ENCODE data around the gene TFCP2.

The TFCP2 gene

DNA sequence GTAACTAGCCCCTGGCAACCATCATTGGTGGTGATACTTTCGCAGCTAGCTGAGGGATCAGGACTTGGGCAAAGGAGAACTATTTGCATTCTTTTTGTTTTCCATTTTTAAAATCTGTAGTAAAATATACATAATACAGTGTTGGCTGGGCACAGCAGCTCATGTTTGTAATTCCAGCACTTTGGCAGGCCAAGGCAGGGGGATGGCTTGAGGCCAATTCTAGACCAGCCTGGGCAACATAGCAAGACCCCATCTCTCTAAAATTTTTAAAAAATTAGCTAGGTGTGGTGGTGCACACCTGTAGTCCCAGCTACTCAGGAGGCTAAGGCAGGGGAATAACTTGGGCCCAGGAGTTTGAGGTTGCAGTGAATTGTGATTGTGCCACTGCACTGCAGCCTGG, 20.0 kb downstream of the TFCP2 start:
- DNase-seq, result no peak

- DNase-seq, result no peak
Measured at GRCh38 chr12:51150777-51151176, 22.2 kb downstream of the TFCP2 start.

DNA sequence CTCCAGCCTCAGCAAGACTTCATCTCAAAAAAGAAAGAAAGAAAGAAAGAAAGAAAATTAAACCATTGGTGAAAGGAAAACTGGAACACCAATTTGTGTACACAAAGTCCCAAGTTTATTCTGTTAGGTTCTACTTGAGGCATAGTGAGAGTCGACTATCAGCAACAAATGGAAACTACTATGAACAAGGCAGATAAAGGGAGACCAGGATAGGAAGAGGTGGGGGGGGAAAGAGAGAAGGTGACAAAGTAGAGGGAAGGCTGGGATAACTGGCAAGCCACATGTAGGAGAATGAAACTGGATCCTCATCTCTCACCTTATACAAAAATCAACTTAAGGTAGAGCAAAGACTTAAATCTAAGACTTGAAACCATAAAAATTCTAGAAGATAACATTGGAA, 25.6 kb downstream of the TFCP2 start:
- DNase-seq, result no peak

- DNase-seq, result no peak
Measured at GRCh38 chr12:51139292-51139844, 33.6 kb downstream of the TFCP2 start.

DNA sequence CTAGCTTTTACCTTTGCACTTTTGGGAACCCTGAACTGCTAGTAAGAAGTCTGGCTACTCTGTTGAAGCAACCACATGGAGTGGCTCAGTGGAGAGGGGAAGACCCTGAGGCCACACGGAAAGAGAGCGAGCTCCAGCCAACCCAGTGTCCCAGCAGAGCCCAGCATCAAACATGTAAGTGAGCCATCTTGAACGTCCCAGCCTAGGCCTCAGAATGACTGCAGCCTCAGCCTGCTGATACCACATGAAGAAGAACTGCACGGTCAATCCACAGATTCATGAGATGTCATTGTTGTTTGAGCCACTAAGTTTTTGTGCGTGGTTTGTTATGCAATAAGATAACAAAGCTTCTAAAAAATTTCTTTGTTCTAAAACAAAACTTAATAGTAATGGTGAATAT, 40.2 kb downstream of the TFCP2 start:
- DNase-seq, result no peak

DNA sequence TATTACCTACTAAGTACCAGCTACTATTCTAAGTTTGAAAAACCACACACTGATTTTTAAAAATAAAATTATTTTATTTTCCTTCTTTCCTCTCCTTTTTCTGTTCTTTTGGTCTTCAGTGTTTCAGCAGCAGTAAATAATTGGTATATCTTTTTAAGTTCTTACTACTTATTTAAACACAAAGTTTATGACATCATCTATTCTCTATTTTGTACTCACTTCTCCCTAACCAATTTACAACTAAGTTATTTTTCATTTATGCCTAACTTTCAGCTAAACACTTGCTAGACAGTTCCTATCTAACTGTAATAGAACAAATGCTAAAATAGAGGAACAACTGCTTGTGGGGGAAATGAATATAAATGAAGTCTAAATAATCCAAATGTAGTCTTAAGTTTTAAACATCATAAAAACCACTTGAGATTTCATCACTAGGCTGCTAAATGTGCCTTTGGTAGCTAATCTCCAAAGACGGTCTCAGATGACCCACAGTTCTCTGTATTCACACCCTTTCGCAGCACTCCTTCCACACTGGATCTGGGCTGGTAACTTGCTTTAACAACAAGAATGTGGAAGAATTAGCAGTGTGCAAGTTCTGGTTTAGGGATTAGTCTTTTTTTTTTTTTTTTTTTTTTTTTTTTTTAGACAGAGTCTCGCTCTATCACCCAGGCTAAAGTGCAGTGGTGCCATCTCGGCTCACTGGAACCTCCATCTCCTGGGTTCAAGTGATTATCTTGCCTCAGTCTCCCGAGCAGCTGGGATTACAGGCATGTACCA, 41.0 kb downstream of the TFCP2 start:
- no peak for DNase-seq

DNA sequence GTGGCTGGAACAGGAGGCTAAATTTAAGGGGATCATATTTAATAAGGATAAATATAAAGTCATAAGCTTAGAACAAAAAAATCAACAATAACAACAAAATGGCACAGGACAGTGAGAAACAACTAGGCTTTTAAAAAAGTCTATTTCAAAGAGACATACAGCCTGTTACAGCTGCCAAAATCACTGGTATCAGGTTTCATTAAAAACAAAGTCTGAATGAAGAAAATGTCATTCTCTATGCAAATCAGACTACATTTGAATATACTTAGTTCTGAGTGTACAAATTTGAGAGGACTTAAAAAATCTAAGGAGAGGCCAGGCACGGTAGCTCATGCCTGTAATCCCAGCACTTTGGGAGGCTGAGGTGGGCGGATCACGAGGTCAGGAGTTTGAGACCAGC, 44.0 kb downstream of the TFCP2 start:
- DNase-seq, result no peak

GRCh38 chr12:51127050-51127729, 45.7 kb downstream of the TFCP2 start:
- DNase-seq, result no peak

DNA sequence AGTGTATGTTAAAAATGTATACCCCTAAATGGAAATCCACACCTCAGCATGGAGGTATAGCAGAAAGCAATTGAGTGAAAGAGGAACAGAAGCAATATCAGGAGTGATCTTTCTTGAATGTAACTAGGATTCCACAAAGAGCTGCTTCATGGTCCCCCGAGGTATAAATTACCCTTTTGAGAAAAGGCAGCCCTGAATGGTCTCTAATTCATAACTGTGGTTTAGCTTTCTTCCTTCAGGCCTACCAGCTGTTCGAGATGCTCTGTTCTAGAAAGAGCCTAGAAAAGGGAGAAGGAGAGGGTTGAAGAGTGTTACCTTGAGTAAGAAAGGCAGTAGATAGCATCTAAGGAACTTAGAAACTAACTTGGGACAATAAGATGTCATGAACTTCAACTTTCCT, 46.6 kb downstream of the TFCP2 start:
- DNase-seq, result no peak

DNA sequence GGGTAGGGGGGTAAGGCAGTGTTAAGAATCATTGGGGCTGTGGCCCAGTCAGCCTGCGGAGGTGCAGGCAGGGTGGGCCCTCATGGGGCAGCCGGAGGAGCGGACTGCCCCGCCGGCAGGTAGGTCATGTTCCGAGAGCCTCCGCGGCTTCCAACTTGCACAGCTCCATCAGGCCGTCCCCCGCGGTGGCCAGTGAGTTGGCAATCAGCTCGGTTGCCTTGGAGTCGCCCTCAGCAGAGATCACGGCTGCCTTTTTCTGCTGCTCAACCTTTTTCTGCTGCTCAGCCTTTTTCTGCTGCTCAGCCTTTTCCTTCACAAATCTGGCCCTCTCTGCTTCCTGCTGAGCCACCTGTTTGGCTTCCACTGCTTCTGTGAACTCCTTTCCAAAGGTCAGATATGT, 48.4 kb downstream of the TFCP2 start:
- DNase-seq, result no peak

- no peak for DNase-seq
Measured at GRCh38 chr12:51122844-51123243, 50.1 kb downstream of the TFCP2 start.

- DNase-seq, result no peak
Measured at GRCh38 chr12:51118706-51119105, 54.2 kb downstream of the TFCP2 start.

GRCh38 chr12:51115533-51115932, 57.4 kb downstream of the TFCP2 start:
- DNase-seq, result no peak

DNA sequence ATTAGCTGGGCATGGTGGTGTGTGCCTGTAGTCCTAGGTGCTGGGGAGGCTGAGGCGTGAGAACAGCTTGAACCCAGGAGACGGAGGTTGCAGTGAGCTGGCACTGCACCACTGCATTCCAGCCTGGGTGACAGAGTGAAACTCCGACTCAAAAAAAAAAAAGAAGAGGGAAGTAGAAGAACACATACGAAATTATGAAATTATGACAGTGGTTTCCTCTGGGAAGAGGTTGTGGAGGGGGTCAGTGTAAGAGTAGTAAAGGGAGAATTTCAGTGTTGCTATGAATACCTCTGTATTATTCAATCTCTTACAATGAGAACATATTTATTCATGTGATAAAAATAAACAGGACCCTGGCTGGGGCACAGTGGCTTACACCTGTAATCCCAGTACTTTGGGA, 64.8 kb downstream of the TFCP2 start:
- no peak for DNase-seq

DNA sequence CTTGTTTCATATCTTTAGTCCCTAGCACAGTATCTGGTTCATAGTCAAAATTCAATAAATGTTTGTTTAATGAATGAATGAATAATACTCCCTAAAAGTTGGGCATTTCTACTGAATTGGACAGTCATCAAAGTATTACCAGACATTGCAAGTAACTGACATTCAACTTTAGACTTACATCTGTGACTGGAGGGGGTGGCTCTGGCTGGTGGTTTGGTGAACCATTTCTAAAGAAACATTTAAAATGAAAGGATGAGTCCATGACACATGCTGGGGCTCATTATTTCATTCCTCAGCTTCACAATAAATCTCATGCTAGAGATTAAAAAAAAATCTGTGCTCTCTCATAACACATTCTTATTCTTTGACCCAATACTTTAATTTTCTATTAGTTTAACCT, 69.0 kb downstream of the TFCP2 start:
- no peak for DNase-seq

DNA sequence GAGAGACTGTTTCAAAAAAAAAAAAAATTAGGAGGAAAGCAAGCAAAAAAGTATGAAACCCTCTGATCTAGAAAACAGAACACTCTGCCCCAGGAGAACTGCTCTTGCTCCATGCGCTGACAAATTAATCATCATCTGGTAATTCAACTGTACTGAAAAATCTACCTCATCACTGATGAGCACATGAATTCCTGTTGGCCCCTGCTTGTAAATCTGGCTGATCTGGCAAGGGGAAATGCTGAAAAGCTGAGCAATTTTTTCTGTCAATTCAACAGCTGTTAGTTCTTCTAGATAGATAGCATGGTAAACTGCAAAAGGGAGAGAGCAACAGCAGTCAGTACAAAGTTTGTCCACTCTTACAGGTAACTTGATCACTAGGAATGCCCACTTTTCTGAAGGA, 74.3 kb downstream of the TFCP2 start:
- DNase-seq, result no peak

- no peak for DNase-seq
Measured at GRCh38 chr12:51090705-51091229, 82.2 kb downstream of the TFCP2 start.

DNA sequence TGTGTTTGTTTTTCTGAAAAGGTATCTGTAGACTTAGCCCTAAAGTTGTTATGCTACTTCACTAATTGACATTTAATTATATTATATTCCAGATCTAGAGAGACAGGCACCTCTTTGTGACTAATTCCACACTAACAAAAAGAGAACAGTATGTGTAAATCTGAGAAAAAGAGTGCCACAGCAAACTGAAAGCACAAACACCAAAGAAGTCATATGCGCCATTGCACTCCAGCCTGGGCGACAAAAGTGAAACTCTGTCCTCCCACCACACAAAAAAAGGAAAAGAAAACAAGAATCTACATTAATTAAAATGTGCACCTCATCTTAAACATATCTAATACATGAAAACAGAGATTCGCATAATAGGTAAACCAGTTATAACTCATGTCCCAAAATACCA, 85.1 kb downstream of the TFCP2 start:
- no peak for DNase-seq

DNA sequence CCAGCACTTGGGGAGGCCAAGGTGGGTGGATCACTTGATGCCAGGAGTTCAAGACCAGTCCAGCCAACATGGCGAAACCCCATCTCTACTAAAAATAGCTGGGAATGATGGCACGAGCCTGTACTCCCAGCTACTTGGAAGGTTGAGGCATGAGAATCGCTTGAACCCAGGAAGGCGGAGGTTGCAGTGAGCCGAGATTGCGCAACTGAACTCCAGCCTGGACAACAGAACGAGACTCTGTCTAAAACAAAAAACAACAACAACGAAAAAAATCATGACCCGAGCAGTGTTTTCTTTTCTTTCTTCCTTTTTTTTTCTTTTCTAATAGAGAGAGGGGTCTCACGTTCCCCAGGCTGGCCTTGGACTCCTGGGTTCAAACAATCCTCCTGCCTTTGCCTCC, 86.0 kb downstream of the TFCP2 start:
- DNase-seq, result no peak

- DNase-seq, result no peak
Measured at GRCh38 chr12:51085757-51086156, 87.2 kb downstream of the TFCP2 start.

- peak; percentile 70 for DNase-seq
Measured at GRCh38 chr12:51083126-51083833, 89.7 kb downstream of the TFCP2 start, which contains the start of gene CSRNP2. Gene CSRNP2 (minus strand): TSS chr12:51083596. CDS start chr12:51076561, 7,035 bp downstream.

- no peak for DNase-seq
Measured at GRCh38 chr12:51082561-51083125, 90.3 kb downstream of the TFCP2 start.

- DNase-seq, result no peak
Measured at GRCh38 chr12:51081421-51081820, 91.5 kb downstream of the TFCP2 start.

All from DMS79 (cell line).